ENCODE data around the gene HMMR.

The HMMR gene

GRCh38 chr5:163437011-163437308 is 23.5 kb upstream of the HMMR start:
- TF ChIP-seq CTCF (conservative IDR thresholded peaks at IDR 0.05): no peak
- H3K27ac ChIP-seq: peak overlapping the region; percentile 87

GRCh38 chr5:163437309-163438182 is 22.9 kb upstream of the HMMR start, which contains the start of gene CCNG1:
Gene CCNG1 (plus strand): TSS chr5:163437595. CDS start chr5:163439257, 1,662 bp downstream.
- peak within 1 kb of the TSS; percentile 87 for H3K27ac ChIP-seq
- no peak for TF ChIP-seq CTCF (conservative IDR thresholded peaks at IDR 0.05)

GRCh38 chr5:163439092-163439425 is 21.4 kb upstream of the HMMR start:
- TF ChIP-seq CTCF (conservative IDR thresholded peaks at IDR 0.05): no peak
- H3K27ac ChIP-seq: peak overlapping the region; percentile 87

- no peak for TF ChIP-seq CTCF (conservative IDR thresholded peaks at IDR 0.05)
- peak overlapping the region; percentile 19; the same call in 1 of the 2 replicates for H3K27ac ChIP-seq
Observed at GRCh38 chr5:163440954-163441353, 19.5 kb upstream of the HMMR start.

- TF ChIP-seq CTCF (conservative IDR thresholded peaks at IDR 0.05): no peak
- no peak overlapping the region for H3K27ac ChIP-seq
Observed at GRCh38 chr5:163444526-163444925, 15.9 kb upstream of the HMMR start.

GRCh38 chr5:163445345-163445744 is 15.1 kb upstream of the HMMR start:
- no peak overlapping the region for H3K27ac ChIP-seq
- TF ChIP-seq CTCF (conservative IDR thresholded peaks at IDR 0.05): no peak

- H3K27ac ChIP-seq: no peak overlapping the region
- no peak for TF ChIP-seq CTCF (conservative IDR thresholded peaks at IDR 0.05)
Observed at GRCh38 chr5:163447191-163447590, 13.2 kb upstream of the HMMR start.

Data from VCaP (cell line).